Vagina (tissue), 2 donors: ENCODE measurements around the gene DCDC2B.

Experiments
- POLR2A ChIP-seq, 2 donors: fragments of 450-650 bp; IDR thresholded peaks; one replicate each; pipeline ENCODE4 v1.6.1; 2017; ENCODE audit warnings: antibody characterized with exemption in 2 of 2, mild to moderate bottlenecking in 2 of 2, moderate library complexity in 2 of 2
- POLR2AphosphoS5 ChIP-seq, 2 donors: sonication (generic); formaldehyde crosslinking; IDR thresholded peaks; one replicate each; pipeline ENCODE4 v1.9.0; 2017; ENCODE audit warnings: antibody characterized with exemption in 2 of 2, mild to moderate bottlenecking in 2 of 2, low read depth in 1 of 2; ENCODE audit not compliant: insufficient read depth in 1 of 2
- TF ChIP-seq, protein P1 (sequence below), 3 experiments: fragments of 450-650 bp in 2 of 3; fragments of 200-600 bp in 1 of 3; sonication (generic) in 1 of 3; IDR thresholded peaks; one replicate each; pipeline ENCODE4 v1.5.1; 2017 to 2019; ENCODE audit warnings: antibody characterized with exemption in 3 of 3, mild to moderate bottlenecking in 2 of 3, moderate library complexity in 2 of 3

DNA sequence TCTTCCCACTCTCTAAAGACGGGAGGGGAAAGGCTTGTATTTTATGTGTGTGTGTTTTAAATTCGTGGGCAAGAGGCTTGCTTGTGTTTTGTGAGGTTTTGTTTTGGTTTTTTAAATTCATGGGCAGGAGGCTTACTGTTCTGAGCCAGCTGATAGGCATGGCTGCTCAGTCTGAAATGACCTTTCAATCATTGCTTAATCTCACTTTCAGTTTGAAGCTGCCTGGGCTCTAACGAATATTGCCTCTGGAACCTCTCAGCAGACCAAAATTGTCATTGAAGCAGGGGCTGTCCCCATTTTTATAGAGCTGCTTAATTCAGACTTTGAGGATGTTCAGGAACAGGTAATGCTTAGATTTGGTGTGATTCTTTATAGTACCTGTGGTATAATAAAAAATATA is 49.7 kb upstream of the DCDC2B start:
- TF ChIP-seq, protein P1, sequence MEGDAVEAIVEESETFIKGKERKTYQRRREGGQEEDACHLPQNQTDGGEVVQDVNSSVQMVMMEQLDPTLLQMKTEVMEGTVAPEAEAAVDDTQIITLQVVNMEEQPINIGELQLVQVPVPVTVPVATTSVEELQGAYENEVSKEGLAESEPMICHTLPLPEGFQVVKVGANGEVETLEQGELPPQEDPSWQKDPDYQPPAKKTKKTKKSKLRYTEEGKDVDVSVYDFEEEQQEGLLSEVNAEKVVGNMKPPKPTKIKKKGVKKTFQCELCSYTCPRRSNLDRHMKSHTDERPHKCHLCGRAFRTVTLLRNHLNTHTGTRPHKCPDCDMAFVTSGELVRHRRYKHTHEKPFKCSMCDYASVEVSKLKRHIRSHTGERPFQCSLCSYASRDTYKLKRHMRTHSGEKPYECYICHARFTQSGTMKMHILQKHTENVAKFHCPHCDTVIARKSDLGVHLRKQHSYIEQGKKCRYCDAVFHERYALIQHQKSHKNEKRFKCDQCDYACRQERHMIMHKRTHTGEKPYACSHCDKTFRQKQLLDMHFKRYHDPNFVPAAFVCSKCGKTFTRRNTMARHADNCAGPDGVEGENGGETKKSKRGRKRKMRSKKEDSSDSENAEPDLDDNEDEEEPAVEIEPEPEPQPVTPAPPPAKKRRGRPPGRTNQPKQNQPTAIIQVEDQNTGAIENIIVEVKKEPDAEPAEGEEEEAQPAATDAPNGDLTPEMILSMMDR (IDR thresholded peaks at IDR 0.05) = no peak
- TF ChIP-seq POLR2A (IDR thresholded peaks at IDR 0.05) (no peak), POLR2AphosphoS5 (IDR thresholded peaks at IDR 0.05; ENCODE audit: insufficient read depth in 1 of 2, low read depth in 1 of 2) (no peak)
